ENCODE results near the gene LIMCH1. TPM values are rescaled to one million over a fixed set of nuclear protein-coding genes. Genes with fewer than 3 reads are reported as not detected.
"Not testable (repeated sequence)": the region's sequence is repeated elsewhere in the genome, so short reads cannot be mapped to it uniquely, and the experiment has no call there.

Gene LIMCH1
- polyA plus RNA-seq, 3 donors = 93.9 to 111 (median 101) TPM

GRCh38 chr4:41670982-41671381 is 133.0 kb downstream of the LIMCH1 start:
- no peak for DNase-seq

GRCh38 chr4:41678086-41678816 is 140.3 kb downstream of the LIMCH1 start:
- DNase-seq = no peak

GRCh38 chr4:41678951-41679350 is 141.0 kb downstream of the LIMCH1 start:
- no peak for DNase-seq

GRCh38 chr4:41679991-41680390 is 142.0 kb downstream of the LIMCH1 start:
- DNase-seq = no peak

- DNase-seq = no peak
Measured at GRCh38 chr4:41681054-41681453, 143.1 kb downstream of the LIMCH1 start.

- no peak for DNase-seq
Measured at GRCh38 chr4:41683326-41683725, 145.4 kb downstream of the LIMCH1 start.

- no peak for DNase-seq
Measured at GRCh38 chr4:41686893-41687292, 148.9 kb downstream of the LIMCH1 start.

GRCh38 chr4:41687971-41688370 is 150.0 kb downstream of the LIMCH1 start:
- no peak for DNase-seq

- peak; percentile 42 for DNase-seq
Measured at GRCh38 chr4:41692717-41693345, 154.9 kb downstream of the LIMCH1 start.

- peak; percentile 20 for DNase-seq
Measured at GRCh38 chr4:41693629-41694028, 155.7 kb downstream of the LIMCH1 start.

- no peak for DNase-seq
Measured at GRCh38 chr4:41696131-41696530, 158.2 kb downstream of the LIMCH1 start.

GRCh38 chr4:41696763-41697162 is 158.8 kb downstream of the LIMCH1 start:
- no peak for DNase-seq

- DNase-seq = no peak
Measured at GRCh38 chr4:41701983-41702382, 164.0 kb downstream of the LIMCH1 start.

GRCh38 chr4:41702770-41703169 is 164.8 kb downstream of the LIMCH1 start:
- DNase-seq = no peak

- no peak for DNase-seq
Measured at GRCh38 chr4:41703785-41704184, 165.8 kb downstream of the LIMCH1 start.

- DNase-seq = no peak
Measured at GRCh38 chr4:41709844-41710481, 172.0 kb downstream of the LIMCH1 start.

- DNase-seq = not testable (repeated sequence)
Measured at GRCh38 chr4:41711654-41712053, 173.7 kb downstream of the LIMCH1 start.

- no peak for DNase-seq
Measured at GRCh38 chr4:41712425-41712824, 174.5 kb downstream of the LIMCH1 start.

- DNase-seq = no peak
Measured at GRCh38 chr4:41713768-41714167, 175.8 kb downstream of the LIMCH1 start.

- DNase-seq = no peak
Measured at GRCh38 chr4:41714364-41715000, 176.5 kb downstream of the LIMCH1 start.

- DNase-seq = no peak
Measured at GRCh38 chr4:41715155-41715554, 177.2 kb downstream of the LIMCH1 start.

- DNase-seq = no peak
Measured at GRCh38 chr4:41718907-41719306, 180.9 kb downstream of the LIMCH1 start.

- DNase-seq = no peak
Measured at GRCh38 chr4:41719417-41719816, 181.5 kb downstream of the LIMCH1 start.

Data from renal pelvis (tissue), 4 donors.